SIG-M5 (cell line): ENCODE results near the gene COL23A1.

Experiments used
- DNase-seq: peaks from one replicate; lab custom pipeline; 2025; lab: John Stamatoyannopoulos, UW

COL23A1 gene

GRCh38 chr5:178460174-178460573 lies 130.0 kb downstream of the COL23A1 start:
- DNase-seq: no peak

DNA sequence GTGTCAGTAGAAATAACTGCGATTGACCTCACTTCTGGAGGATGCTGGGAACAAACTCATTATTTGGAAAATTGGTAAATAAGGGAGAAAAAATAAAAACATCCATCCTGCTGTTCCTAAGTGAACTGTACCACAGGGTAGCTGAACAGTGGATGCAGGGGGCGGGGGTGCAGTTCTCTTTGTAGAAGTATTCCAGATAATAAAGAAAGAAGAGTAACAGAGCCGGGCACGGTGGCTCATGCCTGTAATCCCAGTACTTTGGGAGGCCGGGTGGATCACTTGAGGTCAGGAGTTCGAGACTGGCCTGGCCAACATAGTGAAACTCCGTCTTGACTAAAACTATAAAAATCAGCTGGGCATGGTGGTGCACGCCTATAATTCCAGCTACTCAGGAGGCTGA lies 132.1 kb downstream of the COL23A1 start:
- DNase-seq: no peak

- no peak for DNase-seq
These were observed 132.7 kb downstream of the COL23A1 start for GRCh38 chr5:178457471-178457870.

GRCh38 chr5:178455480-178455835 lies 134.7 kb downstream of the COL23A1 start:
- DNase-seq: no peak

DNA sequence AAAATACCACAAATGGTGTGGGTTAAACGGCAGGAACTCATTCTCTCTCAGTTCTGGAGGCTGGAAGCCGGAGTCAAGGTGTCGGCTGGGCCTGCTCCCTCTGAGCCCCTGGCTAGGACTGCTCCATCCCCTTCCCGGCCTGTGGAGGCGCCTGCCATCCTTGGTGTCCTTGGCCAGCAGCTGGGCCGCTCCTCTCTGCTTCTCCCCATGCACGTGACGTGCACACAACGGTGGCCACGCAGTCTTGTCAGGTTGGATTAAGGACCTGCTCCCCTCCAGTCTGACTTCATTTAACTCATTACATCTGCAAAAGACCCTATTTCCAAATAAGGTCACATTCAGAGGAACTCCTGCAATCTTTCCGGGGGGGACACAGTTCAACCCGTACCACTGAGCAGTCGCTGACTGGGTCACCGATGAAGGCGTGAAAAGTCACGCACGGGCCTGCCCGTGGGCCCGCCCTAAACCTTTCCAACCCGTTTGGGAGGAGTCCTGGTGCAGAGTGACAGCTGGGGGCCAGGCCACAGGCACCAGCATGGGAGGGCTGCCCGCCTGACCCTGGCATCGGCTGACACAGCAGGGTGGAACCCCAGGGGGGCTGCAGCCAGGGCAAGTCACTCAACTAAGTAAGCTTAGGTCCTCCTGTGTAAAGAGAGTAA lies 135.2 kb downstream of the COL23A1 start:
- DNase-seq: no peak

DNA sequence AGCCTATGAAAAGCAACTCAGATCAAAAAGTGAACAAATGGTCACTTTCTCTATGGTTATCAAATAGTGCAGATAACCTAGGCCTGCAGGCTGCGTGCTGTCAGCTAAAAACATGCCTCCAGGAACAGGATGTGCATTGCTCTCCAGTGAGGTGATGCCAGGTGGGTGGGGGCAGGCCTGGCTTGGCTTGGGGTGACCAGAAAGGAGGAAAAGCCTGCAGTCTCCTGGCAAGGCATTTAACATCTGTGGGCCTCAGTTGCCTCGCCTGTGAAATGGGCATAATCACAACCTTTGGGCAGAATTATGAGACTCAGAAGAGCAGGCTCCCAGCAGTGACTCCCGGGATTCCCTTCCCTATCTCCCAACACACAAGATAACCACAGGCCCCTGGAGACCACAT lies 135.9 kb downstream of the COL23A1 start:
- DNase-seq: no peak

DNA sequence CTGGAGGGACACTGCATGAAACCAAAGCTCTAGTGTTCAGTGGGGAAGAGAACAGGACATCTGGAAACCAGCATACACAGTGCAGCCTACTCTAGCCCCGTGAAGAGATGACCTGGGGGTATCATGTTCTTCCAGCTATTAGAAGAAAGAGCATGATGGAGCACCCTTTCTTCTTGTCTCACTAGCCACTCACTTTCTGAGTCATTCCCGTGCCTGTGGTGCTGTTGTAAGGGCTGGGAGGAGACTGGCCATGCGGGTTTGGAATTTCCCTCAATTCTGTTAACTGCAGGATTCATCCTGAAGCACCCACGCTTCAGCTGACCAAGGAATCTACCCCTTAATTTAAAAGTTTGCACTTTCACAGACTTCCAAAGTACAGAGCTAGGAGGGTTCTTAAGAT lies 137.0 kb downstream of the COL23A1 start:
- DNase-seq: no peak

DNA sequence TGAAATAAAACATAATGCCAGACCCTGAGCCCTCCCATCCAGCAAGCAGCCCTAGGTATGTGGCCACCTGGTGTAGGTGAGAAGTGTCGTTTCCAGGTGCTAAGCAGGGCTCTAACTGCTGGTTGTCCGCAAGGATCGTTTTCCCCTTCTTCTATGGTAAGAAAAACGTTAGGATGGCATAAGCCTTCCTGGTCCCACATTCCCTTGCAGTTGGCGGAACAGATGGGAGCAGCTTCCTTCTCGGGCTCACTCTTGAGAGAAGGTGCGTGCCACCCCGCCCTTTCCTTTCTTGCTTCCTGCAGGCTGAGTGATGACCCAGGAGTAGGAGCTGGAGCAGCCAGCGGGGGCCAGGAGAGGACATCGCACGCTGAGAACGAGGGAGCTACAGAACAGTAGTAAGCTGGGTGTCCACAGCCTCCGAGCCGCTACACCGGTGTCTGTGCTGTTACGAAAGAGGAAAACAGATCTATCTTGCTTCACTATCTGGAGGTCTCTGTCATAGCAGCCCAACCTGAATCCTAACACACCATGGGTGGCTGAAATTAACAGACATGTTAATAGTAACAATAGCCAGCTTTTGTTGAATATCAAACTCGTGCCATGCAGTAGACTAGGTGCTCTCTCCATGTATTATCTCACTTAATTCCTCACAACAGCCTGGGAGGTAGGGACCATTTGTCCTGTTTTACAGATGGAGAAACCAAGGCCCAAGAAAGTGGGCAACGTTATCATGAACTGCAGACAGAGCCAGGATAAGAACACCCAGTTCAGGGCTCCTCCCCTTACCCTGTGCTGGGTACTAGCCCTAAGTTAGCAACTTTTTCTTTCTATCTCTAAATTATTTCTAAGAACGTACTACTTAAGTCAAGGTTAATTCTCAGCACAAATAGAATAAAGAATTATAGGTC lies 139.8 kb downstream of the COL23A1 start:
- no peak for DNase-seq

DNA sequence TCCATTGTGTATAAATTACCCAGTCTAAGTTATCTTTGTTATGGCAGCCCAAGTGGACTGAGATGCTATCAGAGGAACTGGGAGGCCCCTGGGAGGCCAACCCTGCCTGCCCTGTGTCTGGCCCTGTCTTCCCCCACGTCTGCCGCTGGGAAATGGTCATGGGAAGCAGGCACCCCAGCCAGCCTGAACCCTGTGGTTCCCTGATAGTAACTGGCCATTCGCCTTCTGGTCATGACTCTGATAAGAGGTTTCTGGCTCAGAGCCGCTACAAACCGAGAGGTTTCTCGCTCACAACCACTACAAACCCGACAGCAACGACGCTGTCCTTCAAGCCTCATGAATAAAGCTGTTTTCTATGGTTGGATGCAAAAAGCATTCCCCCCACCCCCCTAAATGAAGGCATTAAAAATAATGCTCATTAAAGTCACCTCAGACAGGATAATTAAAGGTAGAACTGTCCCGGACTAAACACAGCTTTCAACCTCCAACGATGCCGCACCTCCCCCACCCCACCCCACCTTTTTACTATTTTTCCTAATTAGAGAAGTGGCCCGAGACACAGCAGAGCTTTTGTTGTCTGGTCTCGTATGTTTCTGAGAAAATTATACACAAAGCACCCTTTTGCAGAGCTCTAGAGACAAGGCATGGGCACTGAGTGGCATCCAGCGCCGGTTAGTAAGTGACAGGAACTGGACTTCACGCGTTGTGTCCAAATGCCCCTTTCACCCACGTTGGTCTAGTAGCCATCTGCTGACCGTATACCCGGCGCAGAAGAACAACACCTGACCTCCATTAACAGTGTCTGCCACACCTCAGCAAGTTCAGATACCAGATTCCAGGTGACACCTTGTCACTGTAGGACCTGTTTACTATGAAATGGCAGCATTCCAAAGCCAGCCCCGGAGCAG lies 140.8 kb downstream of the COL23A1 start:
- DNase-seq: no peak

DNA sequence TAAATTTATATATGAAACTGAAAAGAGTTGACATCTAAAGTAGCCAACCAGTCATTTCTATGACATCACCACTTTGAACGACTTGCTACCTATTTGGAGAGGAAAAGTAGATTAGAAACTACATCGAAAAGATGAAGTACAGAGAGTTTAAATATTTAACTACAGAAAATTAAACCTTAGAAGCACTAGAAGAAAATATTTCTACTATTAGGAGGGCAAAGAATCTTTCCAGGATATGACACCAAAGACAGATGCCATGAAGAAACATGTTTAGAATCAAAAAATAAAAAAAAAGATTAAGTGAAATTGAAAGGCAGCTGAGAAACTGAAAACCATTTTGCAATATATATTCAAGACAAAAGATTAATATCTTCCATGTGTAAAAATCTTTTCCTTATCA lies 144.7 kb downstream of the COL23A1 start:
- no peak for DNase-seq

DNA sequence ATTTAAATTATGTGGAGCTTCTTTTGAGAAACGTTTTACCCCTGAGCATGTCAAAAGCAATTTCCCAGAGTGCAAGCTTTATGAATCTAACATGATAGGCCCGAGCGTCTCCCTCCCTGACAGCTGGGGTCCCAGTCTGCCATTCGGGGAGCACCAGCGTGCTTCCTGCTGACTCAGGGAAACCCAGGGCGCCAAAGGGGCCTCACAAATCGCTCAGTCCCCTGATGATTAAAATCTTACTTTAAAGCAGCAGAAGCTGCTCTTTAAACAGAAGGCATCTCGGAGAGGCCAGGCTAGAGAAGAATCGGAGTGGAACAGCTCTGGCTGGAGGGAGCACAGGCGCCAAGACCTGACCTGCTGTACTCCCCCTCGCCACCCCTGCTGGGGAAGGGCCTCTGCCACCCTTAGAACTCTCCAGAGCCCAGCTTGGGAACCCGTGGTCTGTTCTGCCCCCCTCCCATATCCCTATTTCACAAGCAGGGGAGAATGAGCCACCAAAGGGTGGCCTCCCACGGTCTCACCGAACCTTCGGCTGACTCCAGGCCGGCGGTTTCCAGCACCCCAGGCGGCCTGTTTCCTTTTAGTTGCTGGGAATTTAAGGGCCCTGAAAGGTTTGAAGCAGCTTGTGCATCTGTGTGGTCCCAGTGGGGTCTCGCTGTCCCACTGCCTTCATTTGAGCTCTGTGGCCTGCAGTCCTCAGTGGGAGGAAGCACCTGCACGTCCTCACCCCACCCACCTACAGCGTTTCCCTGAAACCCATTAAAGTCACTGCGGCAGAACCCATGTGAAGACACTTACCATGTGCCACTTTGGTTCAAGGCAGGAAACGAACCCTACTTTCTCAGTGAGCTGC lies 147.6 kb downstream of the COL23A1 start:
- no peak for DNase-seq

GRCh38 chr5:178441486-178442270 lies 148.5 kb downstream of the COL23A1 start:
- no peak for DNase-seq

DNA sequence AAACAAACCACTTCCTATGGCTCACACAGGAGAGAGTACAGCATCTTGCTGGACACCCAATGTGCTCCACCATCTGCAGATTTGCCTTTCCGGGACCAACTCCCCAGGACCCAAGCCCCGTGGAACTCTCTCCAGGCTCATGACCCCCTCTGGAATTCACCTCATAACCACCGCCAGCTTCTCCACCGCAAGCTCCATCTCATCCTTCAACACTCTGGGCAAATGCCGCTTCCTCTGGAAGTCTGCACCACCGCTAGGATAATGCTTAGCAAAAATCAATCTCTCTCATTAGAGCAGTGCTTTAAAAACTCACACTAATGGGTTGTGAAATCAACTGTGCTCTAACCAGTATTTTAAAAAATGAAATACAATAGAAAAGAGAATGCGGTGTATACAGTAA lies 150.0 kb downstream of the COL23A1 start:
- no peak for DNase-seq

GRCh38 chr5:178439493-178440180 lies 150.6 kb downstream of the COL23A1 start:
- no peak for DNase-seq

DNA sequence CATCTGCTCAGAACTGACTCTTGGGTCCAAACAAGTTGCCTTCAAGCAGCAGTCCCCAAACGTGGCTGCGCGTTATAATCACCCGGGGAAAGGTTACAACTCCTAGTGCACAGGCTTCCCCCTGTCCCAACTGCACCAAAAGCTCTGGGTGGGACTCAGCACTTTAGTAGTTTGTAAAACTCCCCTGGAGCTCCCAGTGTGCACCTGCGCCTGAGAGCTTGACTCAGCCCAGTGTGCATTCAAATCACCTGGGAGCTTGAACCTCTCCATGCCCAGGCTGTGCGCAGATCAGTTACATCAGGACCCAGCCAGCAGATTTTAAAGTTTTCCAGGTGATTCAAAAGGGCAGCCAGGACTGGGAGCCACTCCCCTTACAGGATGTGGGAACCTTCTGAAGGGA lies 151.4 kb downstream of the COL23A1 start:
- no peak for DNase-seq

DNA sequence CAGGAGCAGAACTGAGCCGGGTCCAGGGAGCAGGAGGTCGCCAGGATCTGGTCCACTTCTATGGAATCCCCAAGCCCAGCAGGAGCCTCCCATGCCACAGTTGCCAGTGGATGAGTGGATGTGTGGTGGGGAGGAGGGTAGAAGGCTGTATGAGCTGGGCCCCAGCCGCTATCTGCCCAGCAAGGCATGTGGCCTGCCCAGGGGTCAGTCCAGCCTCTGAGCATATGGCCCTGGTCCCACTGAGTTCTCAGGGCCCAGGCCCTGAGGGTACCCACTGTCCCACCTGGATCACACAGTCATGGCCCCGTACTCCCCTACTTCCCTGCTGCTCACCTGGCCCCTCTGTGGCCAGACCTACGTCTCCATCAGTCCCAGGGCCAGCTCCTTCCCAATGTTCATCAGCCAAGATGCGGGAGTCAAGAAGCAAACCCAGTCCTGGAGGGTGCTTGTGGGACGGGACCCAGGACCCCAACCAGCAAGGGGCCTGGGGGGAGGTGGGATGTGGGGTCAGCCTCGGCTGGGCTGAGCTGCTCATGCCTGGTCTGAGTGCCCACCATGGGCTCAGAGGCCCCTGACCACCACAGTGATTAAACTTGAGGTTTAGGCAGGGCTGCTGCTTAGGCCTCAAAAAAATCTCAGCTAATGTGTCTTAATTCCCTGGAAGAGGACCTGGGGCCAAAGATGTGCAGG lies 152.7 kb downstream of the COL23A1 start:
- no peak for DNase-seq

- no peak for DNase-seq
These were observed 153.8 kb downstream of the COL23A1 start for GRCh38 chr5:178436326-178436940.

DNA sequence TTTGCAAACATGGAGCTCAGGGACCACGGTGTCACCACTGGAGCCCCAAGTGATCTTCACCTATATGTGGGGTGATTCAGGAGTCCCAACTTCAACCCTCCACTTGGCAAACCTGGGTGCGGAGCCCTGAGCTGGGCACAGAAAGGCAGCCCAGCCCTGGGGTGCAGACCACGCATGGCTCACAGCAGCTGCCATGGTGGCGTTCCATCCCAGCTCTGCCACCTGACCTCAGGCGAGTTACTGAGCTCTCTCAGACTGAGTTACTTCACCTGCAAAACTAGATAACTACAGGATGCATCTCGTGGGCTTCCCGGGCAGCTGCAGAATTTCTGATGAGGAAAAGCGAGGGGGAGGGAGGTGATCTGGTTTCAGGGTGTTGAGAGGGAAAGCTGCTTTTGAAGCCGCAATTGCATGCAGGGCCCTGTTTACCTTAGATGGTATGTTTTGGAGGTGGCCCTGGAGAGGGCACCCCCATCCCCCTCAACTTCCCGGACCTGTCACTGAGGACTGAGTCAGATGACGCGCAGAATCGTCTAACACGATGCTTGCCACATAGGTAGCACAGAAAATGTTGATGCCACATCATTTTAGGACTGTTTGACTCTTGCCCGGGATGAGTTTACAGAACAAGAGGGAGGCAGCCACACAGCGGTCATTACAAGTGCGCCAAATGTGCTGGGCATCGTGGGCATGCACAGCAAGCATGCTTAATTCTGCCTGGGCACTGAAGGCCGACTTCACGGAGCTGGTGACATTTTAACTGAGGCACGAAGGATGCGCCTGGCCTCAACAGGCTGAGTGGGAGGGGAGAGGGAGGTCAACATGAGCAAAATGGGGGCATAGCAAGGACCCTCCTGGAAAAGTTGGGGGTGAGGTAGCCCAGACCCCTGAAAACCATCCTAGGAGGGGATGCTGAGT lies 154.6 kb downstream of the COL23A1 start:
- DNase-seq: no peak
